ENCODE results near the gene ZMYND19. TPM values are rescaled to one million over a fixed set of nuclear protein-coding genes. Genes with fewer than 3 reads are reported as not detected.

ZMYND19 gene
- total RNA-seq, 2 donors from 2014 or later = 6.6 to 8.8 TPM

DNA sequence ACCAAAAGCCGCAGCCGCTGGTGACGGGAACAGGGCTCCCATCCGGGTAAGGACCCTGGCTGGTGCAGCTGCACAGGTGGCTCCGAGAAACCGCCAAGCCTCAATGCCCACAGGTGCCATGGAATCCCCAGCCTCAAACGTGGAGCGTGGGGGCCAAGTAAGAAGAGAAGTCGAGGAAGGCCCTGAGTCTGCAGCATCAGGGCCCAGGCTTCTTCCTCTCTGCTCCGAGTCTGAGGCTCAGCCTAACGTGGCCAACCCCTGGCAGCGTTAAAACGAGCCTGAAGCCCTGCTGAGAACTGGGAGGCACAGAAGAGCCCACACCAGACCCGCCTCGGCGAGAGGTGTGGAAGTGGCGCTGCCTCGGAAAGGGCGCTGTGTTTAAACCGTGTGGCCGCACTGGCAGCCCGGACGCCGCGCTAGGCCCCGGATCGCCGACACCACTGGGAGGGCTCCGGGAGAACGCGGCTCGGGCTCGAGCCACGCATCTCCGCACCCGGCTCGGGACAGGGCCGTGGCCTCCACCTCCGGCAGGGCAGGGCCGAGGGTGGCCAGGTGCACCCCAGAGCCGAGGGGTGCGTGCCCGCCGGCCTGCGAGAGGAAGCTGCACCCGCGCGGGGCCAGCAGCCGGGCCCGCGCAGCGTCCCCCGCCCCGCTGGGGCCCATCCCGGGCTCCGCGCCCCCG is 730 bp downstream of the ZMYND19 start:
- H3K36me3 ChIP-seq (replicated peaks in 1 of 2; ENCODE audit: insufficient read depth in 1 of 2, low read depth in 2 of 2) = peaks cover 0 to 6% of the 10 kb centered on the region in 2 donors
- peak overlapping the region in 1 of 2 donors; percentile 36 for H3K4me3 ChIP-seq
- WGBS, 2 donors = 10 to 30% methylated on average over 4 to 45 of the region's 58 CpGs
- no peak for TF ChIP-seq POLR2A (IDR thresholded peaks at IDR 0.05)
- TF ChIP-seq, protein P1, sequence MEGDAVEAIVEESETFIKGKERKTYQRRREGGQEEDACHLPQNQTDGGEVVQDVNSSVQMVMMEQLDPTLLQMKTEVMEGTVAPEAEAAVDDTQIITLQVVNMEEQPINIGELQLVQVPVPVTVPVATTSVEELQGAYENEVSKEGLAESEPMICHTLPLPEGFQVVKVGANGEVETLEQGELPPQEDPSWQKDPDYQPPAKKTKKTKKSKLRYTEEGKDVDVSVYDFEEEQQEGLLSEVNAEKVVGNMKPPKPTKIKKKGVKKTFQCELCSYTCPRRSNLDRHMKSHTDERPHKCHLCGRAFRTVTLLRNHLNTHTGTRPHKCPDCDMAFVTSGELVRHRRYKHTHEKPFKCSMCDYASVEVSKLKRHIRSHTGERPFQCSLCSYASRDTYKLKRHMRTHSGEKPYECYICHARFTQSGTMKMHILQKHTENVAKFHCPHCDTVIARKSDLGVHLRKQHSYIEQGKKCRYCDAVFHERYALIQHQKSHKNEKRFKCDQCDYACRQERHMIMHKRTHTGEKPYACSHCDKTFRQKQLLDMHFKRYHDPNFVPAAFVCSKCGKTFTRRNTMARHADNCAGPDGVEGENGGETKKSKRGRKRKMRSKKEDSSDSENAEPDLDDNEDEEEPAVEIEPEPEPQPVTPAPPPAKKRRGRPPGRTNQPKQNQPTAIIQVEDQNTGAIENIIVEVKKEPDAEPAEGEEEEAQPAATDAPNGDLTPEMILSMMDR (IDR thresholded peaks at IDR 0.05) = no peak
- DNase-seq (peak in 1 of 4 donors; percentile 19), ATAC-seq (peak; percentile 0)
- H3K4me1 ChIP-seq = peaks cover 49% of the 10 kb centered on the region
- no peak overlapping the region for H3K27ac ChIP-seq
- H3K27me3 ChIP-seq = no peaks in the 10 kb centered on the region
- intact Hi-C loops (cut with DNase I) = no loop called here
- H3K9me3 ChIP-seq = no peaks in the 10 kb centered on the region

DNA sequence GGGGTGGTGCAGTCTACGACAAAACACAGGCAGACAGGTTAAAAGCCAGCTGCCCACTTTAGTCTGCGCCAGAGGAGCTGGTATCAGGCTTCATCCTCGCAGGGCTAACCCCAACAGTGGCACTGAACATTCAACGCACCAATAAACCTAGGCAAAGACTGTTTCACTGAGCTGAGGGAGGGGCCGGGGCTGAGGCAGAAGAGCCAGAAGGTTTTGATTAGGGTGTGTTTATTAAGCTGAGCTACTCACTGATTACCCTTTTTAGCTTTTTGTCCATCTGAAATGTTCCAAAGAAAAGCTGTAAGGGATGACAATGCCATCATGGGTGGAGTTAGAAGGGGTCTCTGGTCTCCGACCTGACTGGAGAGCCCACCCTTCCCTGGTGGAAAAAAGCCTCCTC is 1.4 kb downstream of the ZMYND19 start:
- no peak for TF ChIP-seq POLR2A (IDR thresholded peaks at IDR 0.05)
- TF ChIP-seq, protein P1 (IDR thresholded peaks at IDR 0.05) = no peak
- Histone ChIP-seq H3K9me3 (no peaks in the 10 kb centered on the region), H3K27me3 (no peaks in the 10 kb centered on the region), H3K4me1 (peaks cover 47% of the 10 kb centered on the region), H3K4me3 (no peak overlapping the region), H3K27ac (no peak overlapping the region), H3K36me3 (replicated peaks in 1 of 2; ENCODE audit: insufficient read depth in 1 of 2, low read depth in 2 of 2) (peaks cover 0 to 6% of the 10 kb centered on the region in 2 donors)
- ATAC-seq (no peak), DNase-seq (no peak)
- intact Hi-C loops (cut with DNase I) = no loop called here
- 79 to 85% methylated on average over 5 to 6 of the region's 6 CpGs for WGBS, 2 donors

DNA sequence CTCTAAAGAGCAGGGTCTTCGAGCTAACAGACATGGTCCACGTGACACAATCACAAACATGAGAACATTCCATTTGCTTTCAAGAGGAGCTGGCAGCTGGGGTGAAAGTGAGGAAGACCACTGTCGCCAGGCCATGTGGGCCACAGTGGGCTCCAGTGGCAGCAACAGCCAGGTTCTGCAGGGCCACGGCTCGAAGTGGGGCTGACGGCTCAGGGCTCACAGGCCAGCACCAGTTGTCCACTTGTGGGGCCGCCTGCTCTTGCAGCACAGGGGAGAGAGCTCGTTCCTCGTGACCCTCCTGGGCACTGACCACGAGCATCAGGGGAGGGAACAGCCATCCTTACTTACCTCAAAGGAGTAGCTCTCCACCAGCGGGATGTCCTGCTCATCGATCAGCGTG is 2.0 kb downstream of the ZMYND19 start:
- H3K9me3 ChIP-seq = no peaks in the 10 kb centered on the region
- no peaks in the 10 kb centered on the region for H3K27me3 ChIP-seq
- TF ChIP-seq, protein P1 (IDR thresholded peaks at IDR 0.05) = no peak
- no peak for TF ChIP-seq POLR2A (IDR thresholded peaks at IDR 0.05)
- H3K4me3 ChIP-seq = no peak overlapping the region
- DNase-seq = no peak
- 89 to 91% methylated on average over 6 to 12 of the region's 13 CpGs for WGBS, 2 donors
- ATAC-seq = no peak
- peaks cover 0 to 6% of the 10 kb centered on the region in 2 donors for H3K36me3 ChIP-seq (replicated peaks in 1 of 2; ENCODE audit: insufficient read depth in 1 of 2, low read depth in 2 of 2)
- intact Hi-C loops (cut with DNase I) = no loop called here
- H3K4me1 ChIP-seq = peaks cover 41% of the 10 kb centered on the region
- no peak overlapping the region for H3K27ac ChIP-seq

DNA sequence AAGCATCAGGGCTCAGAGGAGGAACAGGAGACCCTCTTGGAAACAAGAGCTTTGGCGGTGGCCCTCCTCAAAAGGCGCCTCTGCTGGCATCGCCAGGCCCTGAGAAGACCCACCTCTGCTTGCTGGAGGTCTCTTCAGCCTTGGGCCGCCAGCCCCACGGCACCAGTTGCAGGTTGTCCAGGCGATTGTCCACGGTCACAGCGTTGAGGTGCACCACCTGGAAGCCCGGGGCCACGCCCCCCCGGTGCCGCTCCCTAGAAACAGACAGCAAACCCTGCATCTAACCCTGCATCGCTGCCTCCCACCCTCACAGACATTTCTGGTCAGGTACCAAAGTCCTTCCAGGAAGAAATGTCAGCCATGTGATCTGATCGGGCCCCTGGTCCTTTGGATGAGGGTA is 3.5 kb downstream of the ZMYND19 start:
- H3K27me3 ChIP-seq = no peaks in the 10 kb centered on the region
- no peak for TF ChIP-seq POLR2A (IDR thresholded peaks at IDR 0.05)
- TF ChIP-seq, protein P1 (IDR thresholded peaks at IDR 0.05) = no peak
- WGBS, 2 donors = 82 to 87% methylated on average over 3 to 14 of the region's 14 CpGs
- intact Hi-C loops (cut with DNase I) = no loop called here
- ATAC-seq (no peak), DNase-seq (no peak)
- no peak overlapping the region for H3K4me3 ChIP-seq
- H3K27ac ChIP-seq = no peak overlapping the region
- H3K4me1 ChIP-seq = peaks cover 28% of the 10 kb centered on the region
- H3K9me3 ChIP-seq = no peaks in the 10 kb centered on the region
- H3K36me3 ChIP-seq (replicated peaks in 1 of 2; ENCODE audit: insufficient read depth in 1 of 2, low read depth in 2 of 2) = peaks cover 0 to 6% of the 10 kb centered on the region in 2 donors

GRCh38 chr9:137583957-137584356 is 6.4 kb downstream of the ZMYND19 start:
- H3K36me3 ChIP-seq (replicated peaks in 1 of 2; ENCODE audit: insufficient read depth in 1 of 2, low read depth in 2 of 2) = peaks cover 0 to 6% of the 10 kb centered on the region in 2 donors
- WGBS, 2 donors = 87 to 100% methylated on average over 3 to 8 of the region's 8 CpGs
- no peaks in the 10 kb centered on the region for H3K27me3 ChIP-seq
- no peak for DNase-seq
- no peak overlapping the region for H3K4me3 ChIP-seq
- intact Hi-C loops (cut with DNase I) = no loop called here
- no peak for ATAC-seq
- H3K27ac ChIP-seq = no peak overlapping the region
- TF ChIP-seq, protein P1 (IDR thresholded peaks at IDR 0.05) = no peak
- no peak for TF ChIP-seq POLR2A (IDR thresholded peaks at IDR 0.05)
- H3K9me3 ChIP-seq = no peaks in the 10 kb centered on the region
- peaks cover 16% of the 10 kb centered on the region for H3K4me1 ChIP-seq
